ENCODE results near the gene CYBC1. TPM values are rescaled to one million over a fixed set of nuclear protein-coding genes. Genes with fewer than 3 reads are reported as not detected.

Gene CYBC1
- total and polyA plus RNA-seq, 9 of the 15 experiments (the other 6 are each of a cell fraction or from before 2014, with no cell fraction given): 1.3 to 71.8 (median 49.9) TPM

DNA sequence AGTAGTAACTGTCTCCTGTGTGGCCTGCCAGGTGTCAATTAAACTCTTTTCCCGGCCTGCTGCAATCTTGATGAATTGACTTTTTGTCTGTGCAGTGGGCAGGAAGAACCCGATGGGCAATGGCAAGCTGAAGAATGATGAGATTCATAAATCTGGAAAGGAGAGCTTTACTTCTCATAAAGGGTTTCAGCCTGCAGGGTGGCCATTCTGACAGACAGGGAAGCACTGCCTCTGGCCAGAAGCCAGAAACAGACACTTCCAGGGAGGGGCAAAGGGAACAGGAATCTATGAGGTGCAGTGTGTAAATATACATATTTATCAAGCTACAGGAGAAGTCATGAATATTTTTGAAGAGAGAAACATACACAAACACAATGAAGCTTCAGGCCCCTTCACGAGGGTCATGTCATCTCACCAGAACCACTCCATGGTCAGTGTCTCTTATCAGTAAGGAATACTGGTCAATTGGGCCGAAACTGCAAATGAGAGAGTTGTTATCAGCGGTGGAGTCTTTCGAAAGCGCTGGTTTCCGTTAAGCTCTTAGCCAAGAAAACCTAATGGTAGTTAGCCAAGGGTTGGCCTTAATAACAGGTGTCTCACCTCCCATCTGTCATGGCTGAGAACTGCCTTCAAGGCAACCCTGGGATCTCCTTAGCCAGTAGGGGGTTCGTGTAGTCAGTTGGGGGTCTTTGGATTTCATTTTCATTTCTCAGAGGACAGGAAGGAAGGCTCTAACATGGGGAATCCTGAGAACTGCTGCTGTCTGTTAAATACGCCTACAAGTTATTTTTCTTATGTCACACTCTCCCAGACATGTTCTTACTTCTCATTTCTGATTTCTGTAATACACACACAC, 6.7 kb upstream of the CYBC1 start (continued):
- no peak for TF ChIP-seq RBM34 (IDR thresholded peaks at IDR 0.05; ENCODE audit: borderline replicate concordance, insufficient read depth, low read length)
- TF ChIP-seq CBFA2T2 (conservative IDR thresholded peaks at IDR 0.05): 0 out of 2 replicates have a peak, but pooled peaks have one; percentile 9
- TF ChIP-seq, protein P1, sequence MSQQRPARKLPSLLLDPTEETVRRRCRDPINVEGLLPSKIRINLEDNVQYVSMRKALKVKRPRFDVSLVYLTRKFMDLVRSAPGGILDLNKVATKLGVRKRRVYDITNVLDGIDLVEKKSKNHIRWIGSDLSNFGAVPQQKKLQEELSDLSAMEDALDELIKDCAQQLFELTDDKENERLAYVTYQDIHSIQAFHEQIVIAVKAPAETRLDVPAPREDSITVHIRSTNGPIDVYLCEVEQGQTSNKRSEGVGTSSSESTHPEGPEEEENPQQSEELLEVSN (IDR thresholded peaks at IDR 0.05; ENCODE audit: borderline replicate concordance in 1 of 2, extremely low read depth in 1 of 2, insufficient read depth in 1 of 2, insufficient read length in 1 of 2, low read depth in 1 of 2, low read length in 1 of 2, poor library complexity in 1 of 2, severe bottlenecking in 1 of 2): no peak
- TF ChIP-seq, protein P2, sequence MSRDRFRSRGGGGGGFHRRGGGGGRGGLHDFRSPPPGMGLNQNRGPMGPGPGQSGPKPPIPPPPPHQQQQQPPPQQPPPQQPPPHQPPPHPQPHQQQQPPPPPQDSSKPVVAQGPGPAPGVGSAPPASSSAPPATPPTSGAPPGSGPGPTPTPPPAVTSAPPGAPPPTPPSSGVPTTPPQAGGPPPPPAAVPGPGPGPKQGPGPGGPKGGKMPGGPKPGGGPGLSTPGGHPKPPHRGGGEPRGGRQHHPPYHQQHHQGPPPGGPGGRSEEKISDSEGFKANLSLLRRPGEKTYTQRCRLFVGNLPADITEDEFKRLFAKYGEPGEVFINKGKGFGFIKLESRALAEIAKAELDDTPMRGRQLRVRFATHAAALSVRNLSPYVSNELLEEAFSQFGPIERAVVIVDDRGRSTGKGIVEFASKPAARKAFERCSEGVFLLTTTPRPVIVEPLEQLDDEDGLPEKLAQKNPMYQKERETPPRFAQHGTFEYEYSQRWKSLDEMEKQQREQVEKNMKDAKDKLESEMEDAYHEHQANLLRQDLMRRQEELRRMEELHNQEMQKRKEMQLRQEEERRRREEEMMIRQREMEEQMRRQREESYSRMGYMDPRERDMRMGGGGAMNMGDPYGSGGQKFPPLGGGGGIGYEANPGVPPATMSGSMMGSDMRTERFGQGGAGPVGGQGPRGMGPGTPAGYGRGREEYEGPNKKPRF (IDR thresholded peaks at IDR 0.05; ENCODE audit: low read depth, low read length): no peak
- TF ChIP-seq FOXP1 (CRISPR knock-in tag; IDR thresholded peaks at IDR 0.05): no peak
- 0 out of 2 replicates have a peak, but pooled peaks have one; percentile 14 for TF ChIP-seq OTX1 (CRISPR knock-in tag; IDR thresholded peaks at IDR 0.05)
- no peak for TF ChIP-seq ZNF431 (CRISPR knock-in tag; IDR thresholded peaks at IDR 0.05)
- no peak for TF ChIP-seq CBX1 (IDR thresholded peaks at IDR 0.05; ENCODE audit: low read depth)
- peak in 1 of 3 experiments; percentile 35 for TF ChIP-seq YY1 (IDR thresholded peaks at IDR 0.05; ENCODE audit: borderline replicate concordance in 1 of 3, control insufficient read depth in 1 of 3, extremely low read depth in 1 of 3, insufficient read depth in 3 of 3, insufficient read length in 1 of 3, insufficient replicate concordance in 2 of 3, low read depth in 1 of 3, low read length in 2 of 3)
- TF ChIP-seq, protein P3, sequence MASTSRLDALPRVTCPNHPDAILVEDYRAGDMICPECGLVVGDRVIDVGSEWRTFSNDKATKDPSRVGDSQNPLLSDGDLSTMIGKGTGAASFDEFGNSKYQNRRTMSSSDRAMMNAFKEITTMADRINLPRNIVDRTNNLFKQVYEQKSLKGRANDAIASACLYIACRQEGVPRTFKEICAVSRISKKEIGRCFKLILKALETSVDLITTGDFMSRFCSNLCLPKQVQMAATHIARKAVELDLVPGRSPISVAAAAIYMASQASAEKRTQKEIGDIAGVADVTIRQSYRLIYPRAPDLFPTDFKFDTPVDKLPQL (IDR thresholded peaks at IDR 0.05; ENCODE audit: extremely low read depth, insufficient read length): no peak
- no peak for TF ChIP-seq NR3C1 (CRISPR knock-in tag; IDR thresholded peaks at IDR 0.05)
- TF ChIP-seq SREBF2 (CRISPR knock-in tag; IDR thresholded peaks at IDR 0.05): no peak
- no peak for TF ChIP-seq TRIM24 (IDR thresholded peaks at IDR 0.05)
- TF ChIP-seq RUNX1 (IDR thresholded peaks at IDR 0.05; ENCODE audit: low read depth): no peak
- 0 out of 2 replicates have a peak, but pooled peaks have one; percentile 30 for TF ChIP-seq ZBTB17 (CRISPR knock-in tag; IDR thresholded peaks at IDR 0.05)
- TF ChIP-seq ZNF436 (CRISPR knock-in tag; IDR thresholded peaks at IDR 0.05): no peak
- no peak; the same call in 1 of the 2 replicates for TF ChIP-seq STAT5A (IDR thresholded peaks at IDR 0.05; ENCODE audit: borderline replicate concordance, low read length)
- TF ChIP-seq PHTF2 (CRISPR knock-in tag; IDR thresholded peaks at IDR 0.05): no peak
- TF ChIP-seq, protein P4, sequence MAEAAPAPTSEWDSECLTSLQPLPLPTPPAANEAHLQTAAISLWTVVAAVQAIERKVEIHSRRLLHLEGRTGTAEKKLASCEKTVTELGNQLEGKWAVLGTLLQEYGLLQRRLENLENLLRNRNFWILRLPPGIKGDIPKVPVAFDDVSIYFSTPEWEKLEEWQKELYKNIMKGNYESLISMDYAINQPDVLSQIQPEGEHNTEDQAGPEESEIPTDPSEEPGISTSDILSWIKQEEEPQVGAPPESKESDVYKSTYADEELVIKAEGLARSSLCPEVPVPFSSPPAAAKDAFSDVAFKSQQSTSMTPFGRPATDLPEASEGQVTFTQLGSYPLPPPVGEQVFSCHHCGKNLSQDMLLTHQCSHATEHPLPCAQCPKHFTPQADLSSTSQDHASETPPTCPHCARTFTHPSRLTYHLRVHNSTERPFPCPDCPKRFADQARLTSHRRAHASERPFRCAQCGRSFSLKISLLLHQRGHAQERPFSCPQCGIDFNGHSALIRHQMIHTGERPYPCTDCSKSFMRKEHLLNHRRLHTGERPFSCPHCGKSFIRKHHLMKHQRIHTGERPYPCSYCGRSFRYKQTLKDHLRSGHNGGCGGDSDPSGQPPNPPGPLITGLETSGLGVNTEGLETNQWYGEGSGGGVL (CRISPR knock-in tag; IDR thresholded peaks at IDR 0.05): no peak
- no peak for TF ChIP-seq MAX (CRISPR knock-in tag; IDR thresholded peaks at IDR 0.05)
- no peak for TF ChIP-seq KAT7 (CRISPR knock-in tag; IDR thresholded peaks at IDR 0.05; ENCODE audit: borderline replicate concordance)

All from K562 (cell line).